ENCODE measurements around the gene POGK.
"Not testable (repeated sequence)": the region's sequence is repeated elsewhere in the genome, so short reads cannot be mapped to it uniquely, and the experiment has no call there.

The POGK gene

DNA sequence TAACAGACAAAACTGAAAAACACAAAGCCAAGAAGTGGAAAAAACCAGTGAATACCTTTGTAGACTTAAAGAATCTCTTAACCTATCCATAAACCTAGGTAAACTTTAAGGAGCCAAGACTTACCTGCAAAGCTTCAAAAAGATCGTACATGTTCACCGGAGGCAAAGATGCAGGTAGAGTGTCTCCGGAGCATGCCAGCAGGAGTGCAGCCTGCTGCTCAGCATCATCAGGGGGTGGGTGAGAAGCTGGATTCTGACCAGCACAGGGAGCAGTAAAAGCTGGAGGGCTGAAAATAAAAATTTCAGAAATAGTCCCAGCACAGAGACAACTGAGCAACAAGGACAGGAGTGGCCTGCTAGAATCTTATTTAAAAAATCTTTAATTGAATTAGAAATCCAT, 18.7 kb downstream of the POGK start:
- DNase-seq, result no peak

DNA sequence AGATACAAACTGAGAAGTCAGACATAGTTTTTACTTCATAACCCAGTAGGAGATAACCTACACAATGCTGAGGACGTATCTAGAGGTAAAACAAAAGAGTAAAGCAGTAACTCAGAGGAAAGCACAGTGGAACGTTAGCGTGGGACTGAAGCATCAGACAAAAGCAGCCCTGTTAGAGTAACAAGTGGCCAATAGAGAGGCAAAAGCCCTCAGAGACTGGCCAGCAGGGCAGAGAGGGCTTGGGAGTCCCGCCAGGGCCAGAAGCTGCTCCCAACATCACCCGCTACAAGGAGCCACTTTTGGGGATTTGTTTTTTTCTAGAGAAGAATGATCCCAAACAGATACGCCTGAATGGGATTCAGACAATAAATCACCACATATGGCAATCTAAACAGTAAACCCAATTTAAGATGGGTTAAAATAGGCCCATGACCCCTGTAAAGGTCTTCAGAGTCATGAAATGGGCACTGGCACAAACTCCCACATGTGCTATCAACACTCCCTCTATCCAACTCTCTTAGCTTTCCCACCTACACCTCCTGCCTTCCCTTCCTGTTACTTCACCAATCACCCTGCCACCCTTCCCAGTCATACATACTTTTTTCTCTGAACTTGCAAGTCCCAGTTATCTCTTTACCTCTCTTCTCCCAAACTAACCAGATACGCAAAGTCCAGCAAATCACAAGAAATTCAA, 19.6 kb downstream of the POGK start:
- no peak for DNase-seq

DNA sequence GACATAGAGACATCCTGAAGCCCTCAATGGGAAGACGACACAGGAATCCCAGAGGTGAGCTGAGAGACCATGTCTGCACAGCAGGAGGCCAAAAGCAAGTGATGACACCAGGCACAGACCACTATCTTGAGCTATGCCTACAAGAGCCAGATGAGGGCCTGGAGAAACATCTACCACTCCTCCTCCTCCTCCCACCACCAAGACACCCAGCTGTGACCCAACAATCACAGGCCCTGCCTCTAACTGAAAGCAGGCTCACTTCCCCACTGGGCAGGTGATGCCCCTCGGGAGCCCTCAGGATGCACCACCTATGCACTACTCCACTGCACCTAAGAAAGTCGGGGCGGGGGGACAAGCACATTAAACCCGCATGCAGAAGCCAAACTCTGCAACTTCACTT, 20.3 kb downstream of the POGK start:
- DNase-seq, result no peak

DNA sequence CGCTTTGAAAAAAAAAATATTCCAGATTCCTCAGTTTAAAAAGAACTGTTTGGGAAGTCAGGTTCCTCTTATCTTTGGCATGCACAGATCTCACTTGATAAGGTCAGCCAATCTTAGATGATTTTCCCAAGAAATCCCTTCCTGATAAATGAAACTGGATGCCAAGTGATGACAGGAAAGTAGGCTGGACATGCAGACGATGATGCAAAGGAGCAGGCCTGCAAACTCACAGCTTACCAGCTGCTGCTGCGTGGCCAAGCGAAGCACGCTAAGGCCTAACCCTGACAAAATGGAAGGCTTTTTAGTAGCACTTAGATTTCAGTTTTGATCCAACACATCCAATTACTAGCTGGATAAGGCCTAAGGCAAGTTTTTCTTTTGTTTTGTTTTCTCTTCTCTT, 26.7 kb downstream of the POGK start:
- DNase-seq, result no peak

DNA sequence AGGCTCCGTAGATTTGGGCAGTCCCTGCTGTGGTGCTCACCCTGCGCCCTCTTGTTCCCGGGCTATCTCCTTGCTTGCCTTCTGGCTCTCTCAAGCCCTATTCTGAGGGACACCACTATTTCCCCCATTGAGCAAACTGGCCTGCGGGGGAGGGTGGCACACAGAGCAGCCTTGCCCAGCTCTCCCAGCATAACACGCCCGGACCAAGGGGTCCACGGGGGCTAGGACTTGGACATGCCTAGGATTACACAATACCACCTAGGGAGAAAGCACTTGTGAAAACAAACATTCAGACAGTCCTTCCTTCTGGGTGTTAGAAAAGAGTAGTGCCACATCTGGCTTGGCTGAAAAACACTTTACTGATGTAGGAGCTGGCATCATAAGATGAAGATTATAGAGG, 29.4 kb downstream of the POGK start:
- no peak for DNase-seq

DNA sequence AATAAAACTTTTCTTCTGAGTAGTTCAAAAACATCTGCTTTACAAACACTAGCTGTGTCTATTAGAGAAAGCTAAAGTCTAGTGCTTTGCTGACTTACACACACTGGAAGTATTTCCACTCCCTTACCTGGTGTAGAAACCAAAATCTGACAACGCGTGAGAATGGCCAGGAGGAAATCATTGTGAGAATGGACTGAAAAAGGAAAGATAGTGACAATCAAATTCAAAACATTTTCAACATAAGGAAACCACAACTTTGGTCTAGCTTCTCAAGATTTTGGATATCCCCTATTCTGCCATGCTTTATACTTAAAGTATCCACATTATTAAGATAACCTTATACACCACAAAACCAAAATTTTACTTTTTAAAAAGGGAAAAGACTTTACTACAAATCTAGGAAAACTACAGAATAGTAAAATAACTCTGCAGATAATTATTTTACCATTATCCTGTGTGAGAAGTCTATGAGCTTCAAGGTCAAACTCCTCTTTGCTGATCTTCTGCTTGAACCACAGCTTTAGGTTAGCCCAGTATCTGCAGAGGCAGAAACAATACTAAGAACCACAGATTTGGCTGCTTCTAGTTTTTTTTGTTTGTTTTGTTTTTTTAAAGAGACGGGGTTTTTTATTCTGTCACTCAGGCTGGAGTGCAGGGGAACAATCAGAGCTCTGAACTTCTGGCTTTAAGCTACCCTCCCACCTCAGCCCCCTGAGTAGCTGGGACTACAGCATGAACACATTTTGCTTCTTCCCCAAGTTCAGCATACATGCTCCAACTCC, 30.2 kb downstream of the POGK start:
- no peak for DNase-seq

DNA sequence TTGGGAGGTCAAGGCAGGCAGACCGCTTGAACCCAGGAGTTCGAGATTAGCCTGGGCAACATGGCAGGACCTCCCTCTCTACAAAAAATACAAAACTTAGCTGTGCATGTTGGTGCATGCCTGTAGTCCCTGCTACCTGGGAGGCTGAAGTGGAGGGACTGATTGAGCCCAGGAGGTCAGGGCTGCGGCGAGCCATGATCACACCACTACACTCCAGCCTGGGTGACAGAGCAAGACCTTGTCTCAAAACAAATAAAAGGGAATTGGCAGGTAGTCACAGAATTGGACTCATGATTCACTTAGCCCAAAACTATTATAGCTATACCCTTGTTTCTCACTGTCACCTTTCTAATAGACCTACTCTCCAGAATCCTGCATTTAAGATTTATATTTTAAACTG, 31.3 kb downstream of the POGK start:
- DNase-seq, result no peak

DNA sequence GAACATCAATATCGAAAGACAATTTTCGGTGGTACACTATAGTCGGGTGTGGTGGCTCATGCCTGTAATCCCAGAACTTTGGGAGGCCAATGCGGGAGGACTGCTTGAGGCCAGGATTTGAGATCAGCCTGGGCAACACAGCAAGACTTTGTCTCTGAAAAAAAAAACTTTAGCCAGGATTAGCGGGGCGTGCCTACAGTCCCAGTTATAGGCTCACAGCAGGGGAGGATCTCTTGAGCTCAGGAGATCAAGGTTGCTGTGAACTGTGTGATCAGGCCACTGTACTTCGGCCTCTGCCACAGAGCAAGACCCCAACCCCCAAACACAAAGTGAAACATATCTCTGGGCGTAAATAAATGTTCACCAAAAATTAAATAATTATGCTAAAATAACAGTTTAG, 35.2 kb downstream of the POGK start:
- DNase-seq, result no peak

DNA sequence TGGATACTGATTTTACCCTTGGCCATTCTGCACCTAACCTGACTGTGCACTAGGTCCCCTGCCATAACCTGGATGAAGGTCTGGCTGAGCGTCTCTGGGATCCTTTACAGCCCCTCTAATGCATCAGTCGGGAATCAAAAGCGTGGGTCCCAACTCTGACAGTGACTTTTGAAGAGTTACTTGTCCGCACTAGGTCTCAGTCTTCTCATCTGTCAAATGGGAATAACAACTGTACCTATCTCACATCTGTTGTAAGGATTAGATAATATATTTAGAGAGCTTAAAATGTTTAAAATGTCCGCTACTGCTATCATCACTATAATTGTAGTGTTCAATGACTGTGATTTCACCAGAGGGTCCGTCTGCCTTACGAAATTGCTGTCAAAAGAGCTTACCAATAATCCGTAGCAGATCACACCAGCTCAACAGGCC, 36.0 kb downstream of the POGK start:
- DNase-seq, result no peak

DNA sequence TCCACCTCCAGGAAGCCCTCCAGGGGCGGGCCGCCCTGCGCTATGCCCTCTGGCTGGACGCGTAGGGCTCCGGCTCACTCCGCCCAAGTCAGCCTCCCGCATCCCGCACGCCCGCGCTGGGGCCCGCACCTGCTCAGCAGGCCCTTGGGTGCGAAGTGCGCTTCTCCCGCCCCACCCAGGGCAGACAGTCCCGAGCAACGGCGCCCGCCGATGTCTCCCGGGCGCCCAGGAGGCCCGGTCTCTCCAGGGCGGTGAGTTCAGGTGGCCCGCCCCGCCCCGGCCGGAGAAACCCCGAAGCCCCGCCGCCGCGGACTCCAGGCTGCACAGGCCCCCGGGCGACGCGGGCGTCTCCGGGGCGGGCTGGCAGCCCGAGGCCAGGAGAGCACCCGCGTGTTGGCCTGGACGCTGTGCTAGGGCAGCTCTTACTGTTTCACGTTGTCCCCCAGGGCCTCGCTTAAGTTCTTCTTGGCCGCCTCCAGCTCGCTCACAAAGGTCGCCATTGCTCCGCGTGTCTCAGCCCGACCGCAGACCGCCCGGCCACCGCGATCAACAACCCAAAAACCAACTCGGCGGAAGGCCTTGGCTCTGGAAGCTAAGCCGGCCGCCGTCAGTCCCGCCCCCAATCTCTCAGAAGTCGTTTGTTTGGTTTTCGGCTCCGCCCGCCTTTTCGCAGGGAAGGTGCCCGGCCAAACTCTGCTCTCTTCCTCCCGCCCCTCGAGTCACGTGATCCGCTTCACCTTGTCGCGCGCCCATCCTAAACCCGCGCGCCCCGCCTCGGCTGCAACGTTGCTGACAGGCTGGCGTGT, 36.7 kb downstream of the POGK start, which contains the start of gene TADA1:
Gene TADA1, minus strand, starts transcription at position 531 of the 806 bp plus-strand sequence. Its CDS starts 31 bp downstream, at position 500.
- peak; percentile 99 for DNase-seq

DNA sequence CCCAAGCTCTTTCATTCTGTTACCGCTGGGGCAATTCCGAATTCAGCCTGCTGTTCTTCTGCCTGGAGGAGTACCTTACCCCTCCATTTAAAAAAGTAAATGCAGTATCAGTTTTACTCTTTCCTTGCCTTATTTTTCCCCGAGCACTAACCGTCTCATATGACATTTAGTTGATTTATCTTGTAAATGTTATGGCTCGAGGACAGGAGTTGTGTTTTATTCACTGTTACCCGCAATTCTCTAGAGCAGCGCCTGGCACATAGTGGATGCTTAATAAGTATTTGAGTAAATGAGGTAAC, 37.2 kb downstream of the POGK start:
- DNase-seq, result no peak

DNA sequence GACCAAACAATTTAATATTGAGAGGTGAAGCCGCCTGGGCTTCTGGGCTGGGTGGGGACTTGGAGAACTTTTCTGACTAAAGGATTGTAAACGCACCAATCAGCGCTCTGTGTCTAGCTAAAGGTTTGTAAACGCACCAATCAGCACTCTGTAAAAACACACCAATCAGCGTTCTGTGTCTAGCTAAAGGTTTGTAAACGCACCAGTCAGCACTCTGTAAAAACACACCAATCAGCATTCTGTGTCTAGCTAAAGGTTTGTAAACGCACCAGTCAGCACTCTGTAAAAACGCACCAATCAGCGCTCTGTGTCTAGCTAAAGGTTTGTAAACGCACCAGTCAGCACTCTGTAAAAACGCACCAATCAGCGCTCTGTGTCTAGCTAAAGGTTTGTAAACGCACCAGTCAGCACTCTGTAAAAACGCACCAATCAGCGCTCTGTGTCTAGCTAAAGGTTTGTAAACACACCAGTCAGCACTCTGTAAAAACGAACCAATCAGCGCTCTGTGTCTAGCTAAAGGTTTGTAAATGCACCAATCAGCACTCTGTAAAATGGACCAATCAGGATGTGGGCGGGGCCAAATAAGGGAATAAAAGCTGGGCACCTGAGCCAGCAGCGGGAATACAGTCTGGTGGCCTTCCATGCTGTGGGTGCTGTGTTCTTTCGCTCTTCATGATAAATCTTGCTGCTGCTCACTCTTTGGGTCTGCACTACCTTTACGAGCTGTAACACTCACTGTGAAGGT, 39.1 kb downstream of the POGK start:
- not testable (repeated sequence) for DNase-seq

DNA sequence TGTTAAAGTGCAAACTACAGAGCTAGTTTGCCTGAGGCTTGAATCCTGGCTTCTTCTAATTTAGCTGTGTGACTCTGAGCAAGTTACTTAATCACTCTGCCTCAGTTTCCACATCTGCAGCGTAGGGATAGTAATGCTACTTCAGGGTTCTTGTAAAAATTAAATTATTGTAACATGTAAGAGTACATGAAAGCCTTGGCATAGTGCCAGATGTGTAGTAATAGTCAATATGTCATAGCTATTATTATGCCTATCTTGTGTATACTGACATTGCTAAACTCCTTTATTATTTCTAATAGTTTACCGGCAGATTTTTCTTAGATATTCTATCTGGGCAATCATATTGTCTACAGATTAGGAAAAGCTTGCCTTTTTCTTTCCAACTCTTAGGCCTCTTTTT, 43.6 kb downstream of the POGK start:
- DNase-seq, result no peak

DNA sequence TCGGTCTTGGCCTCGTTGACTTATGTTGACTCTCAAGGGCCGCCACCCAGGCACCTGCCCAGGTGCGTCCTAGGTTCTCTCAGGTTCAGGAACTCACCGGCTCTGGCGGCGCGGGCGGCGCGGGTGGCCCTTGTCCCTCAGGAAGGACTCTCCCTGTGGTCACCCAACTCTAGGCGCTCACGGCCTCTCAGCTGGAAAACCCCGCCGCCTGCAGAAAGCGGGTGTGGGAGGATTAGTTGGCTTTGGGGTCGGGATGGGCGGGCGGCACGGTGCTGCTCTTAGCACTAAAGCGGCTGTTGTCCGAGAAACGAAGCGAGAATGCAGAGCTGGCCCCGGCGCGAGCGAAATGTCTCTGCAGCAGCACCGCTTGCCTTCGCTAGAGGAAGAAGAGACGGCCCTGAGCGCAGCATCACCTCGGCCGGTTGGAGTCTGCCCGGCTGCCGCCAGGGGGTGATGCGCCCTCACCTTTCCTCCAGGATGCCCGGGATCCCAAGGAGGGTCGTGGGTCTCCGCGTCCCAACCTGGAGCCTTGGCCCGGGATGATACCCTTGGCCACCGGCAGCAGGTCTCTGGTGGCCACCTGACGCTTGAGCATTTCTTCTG, 44.9 kb downstream of the POGK start:
- peak; percentile 41 for DNase-seq

DNA sequence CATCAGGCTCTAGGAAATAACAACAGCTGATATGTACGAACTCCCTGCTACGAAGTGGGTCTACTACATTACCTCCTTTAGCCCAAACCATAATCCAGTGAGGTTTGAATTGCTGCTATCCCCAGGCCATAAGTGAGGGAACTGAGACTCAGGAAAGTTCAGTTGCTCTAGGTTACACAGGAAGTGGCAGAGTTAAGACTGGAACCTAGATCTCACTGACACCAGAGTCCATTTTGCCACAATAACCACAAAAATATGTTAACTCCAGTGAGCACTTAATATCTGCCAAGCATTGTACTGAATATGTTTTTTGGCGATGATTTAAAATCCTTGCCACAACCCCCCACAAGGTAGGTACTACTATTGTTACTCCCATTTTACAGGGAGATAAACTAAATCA, 45.7 kb downstream of the POGK start:
- no peak for DNase-seq

DNA sequence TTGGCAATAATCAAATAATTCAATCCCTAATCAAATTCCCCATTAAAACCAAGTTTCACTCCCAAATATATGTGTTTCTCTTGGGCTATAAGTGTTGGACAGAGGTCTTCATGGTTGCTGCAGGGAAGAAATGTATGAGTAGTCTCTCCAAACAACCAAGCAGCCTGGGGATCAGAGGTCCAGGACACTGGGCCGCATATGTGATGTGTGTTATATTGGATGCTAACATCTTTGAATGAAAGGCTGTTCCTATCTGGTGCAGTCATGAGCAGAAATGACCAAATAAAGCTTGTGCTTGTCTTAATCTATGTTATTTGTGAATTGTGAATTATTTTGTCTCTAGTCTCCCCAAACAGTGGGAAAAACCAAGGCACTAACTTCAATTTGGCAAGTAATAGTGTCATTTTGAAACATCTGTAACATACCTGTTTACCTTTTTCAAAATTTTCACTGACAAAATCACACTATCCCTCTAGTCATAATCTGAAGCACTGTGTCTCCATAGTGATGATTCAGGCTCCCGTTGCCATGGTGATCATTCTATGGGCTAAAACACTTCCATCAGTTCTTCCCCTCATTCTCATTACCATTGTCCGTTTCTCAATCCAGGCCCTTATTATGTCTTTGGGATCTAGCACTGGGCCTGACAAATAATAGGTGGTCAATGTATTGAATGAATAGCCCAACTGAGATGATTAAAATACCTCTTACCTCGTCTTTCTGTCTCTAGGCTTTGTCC, 49.3 kb downstream of the POGK start:
- no peak for DNase-seq

DNA sequence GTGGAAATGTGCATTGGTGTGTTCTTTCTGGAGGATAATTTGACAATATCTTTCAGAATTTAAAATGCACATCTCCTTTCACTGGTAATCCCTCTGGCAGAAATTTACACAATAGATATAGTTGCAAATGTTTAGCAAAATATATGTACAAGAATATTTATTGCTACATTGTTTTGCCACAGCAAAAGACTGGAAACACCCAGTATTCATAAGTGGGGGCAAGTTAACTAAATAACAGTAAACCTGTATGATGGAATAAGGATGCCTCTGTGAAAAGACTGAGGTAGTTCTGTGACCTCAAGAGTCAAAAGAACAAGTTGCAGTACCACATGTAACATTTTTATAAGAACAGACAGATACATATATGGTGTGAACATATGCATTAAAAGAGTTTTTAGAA, 50.5 kb downstream of the POGK start:
- no peak for DNase-seq

DNA sequence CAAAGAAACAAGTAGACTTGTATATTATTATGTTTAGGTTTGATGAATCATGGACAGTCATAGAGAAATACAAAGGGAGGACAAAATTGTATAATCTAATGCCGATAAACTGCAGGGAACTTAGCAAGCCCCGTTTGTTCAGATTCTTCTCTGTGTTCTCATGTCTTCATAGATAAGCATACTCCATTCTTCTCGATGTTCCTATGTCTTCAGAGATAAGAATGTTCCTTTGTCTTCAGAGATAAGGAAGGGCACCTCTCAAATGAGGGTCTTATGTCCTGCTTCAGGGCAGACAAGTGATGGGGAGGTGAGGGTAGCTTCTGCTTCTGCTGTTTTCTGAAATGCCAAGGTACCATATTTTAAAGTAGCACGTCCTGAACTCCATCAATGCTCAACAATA, 56.5 kb downstream of the POGK start:
- DNase-seq, result no peak

DNA sequence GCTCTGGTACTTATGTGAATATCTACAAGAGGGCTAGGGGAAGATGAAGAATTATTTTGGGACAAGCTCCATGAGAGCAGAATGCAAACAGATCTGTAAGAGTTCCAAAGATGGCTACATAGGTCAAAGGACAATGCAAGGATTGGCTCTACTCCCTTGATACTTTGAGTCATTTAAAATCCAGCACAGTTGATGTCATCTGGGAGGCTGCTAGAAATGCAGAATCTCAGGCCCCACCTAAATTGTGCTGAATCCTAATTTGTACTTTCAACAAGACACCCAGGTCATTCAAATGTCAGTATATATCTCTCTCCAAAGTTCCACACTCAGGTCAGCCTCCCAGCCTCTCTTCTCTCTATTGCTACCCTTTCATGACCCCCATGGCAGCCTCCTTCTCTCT, 60.5 kb downstream of the POGK start:
- DNase-seq, result no peak

DNA sequence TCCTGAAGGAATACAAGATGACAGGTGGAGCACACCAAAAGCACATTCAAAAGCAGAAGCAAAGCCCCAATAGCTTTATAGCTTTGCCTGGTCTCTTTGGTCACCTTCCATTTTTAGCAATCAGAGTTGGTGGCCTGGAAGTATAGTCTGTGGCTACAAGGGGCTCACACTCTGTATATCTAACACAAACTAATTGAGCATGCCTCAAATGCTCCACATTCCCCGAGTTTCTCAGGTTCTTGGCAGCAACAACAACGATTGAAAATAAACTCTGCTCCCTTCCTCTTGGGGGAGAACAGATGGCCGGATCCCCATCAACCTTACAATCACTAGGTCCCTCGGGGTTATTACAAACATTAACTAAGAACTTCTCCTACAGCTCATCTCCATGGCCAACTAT, 61.7 kb downstream of the POGK start:
- no peak for DNase-seq

DNA sequence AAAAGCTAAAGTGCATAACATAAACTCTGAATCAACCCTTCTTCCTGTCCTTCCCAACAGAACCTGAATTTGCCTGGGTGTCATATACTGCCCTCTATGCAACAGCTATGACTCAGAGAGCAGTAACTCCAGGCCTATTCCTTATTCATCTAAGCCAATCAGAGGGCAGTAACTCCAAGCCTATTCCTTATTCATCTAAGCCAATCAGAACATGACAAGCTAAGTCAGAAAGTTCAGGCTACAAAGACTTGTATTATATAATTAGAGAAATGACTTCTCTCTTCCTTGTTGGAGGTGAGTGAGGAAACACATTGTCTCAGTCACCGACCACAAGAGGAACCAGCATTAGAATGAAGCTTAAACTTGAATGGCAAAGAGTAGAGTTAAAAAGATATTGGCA, 63.0 kb downstream of the POGK start:
- DNase-seq, result no peak

DNA sequence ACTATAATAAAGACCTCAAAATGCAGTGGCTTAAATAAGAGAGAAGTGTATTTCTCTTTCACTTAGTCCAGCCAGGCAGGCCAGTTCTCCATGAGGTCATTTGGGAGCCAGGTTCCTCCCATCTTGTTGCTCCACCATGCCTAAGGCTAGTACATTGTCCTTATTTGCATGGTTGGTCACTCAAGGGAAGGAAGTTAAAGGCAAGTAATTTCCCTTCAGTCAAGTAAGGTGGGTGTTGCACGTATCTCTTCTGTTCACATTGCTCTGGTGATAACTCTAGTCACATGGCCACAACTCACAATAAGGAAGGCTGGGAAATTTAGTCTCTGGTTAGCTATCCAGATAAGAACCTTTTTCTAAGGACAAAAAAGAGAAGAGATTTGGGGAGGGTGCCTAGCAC, 64.0 kb downstream of the POGK start:
- no peak for DNase-seq

Measured in stimulated activated CD4-positive, alpha-beta T cell treated with anti-CD3 and anti-CD28 coated beads, Interleukin-4, amount 100 ng/mL, for 1 hour (primary cell).